H9 (cell line): ENCODE data around the gene TMEFF2. TPM values are rescaled to one million over a fixed set of nuclear protein-coding genes. Genes with fewer than 3 reads are reported as not detected.

Experiments used
- DNase-seq: peaks from one replicate; pipeline ENCODE4 v3.0.0-alpha.2; 2017
- H2AFZ ChIP-seq: one replicate; pipeline ENCODE4 v1.6.1; 2013; ENCODE audit warnings: mild to moderate bottlenecking, low read length, control low read depth, moderate library complexity
- H2AK5ac ChIP-seq: 2 replicates; pipeline ENCODE4 v1.6.1; 2013; ENCODE audit warnings: low read length, control low read depth, mixed read lengths; ENCODE audit not compliant: insufficient read length
- H2BK120ac ChIP-seq: one replicate; pipeline ENCODE4 v1.6.1; 2013; ENCODE audit warnings: low read depth, mild to moderate bottlenecking, low read length, control low read depth, inconsistent platforms; ENCODE audit not compliant: poor library complexity, severe bottlenecking
- H2BK12ac ChIP-seq: 2 replicates; pipeline ENCODE4 v1.6.1; 2013; ENCODE audit warnings: low read length, control low read depth, mixed read lengths, low read depth; ENCODE audit not compliant: insufficient read length
- H2BK15ac ChIP-seq: 2 replicates; pipeline ENCODE4 v1.6.1; 2013; ENCODE audit warnings: low read depth, low read length, control low read depth
- H2BK20ac ChIP-seq: one replicate; pipeline ENCODE4 v1.6.1; 2013; ENCODE audit warnings: low read depth, mild to moderate bottlenecking, low read length, control low read depth, inconsistent platforms; ENCODE audit not compliant: poor library complexity, severe bottlenecking
- H2BK5ac ChIP-seq: 2 replicates; pipeline ENCODE4 v1.6.1; 2013; ENCODE audit warnings: low read length, control low read depth, mixed read lengths; ENCODE audit not compliant: insufficient read length
- H3K14ac ChIP-seq: 2 replicates; pipeline ENCODE4 v1.6.1; 2013; ENCODE audit warnings: low read length, control low read depth; ENCODE audit not compliant: insufficient read depth
- H3K18ac ChIP-seq: 2 replicates; pipeline ENCODE4 v1.6.1; 2013; ENCODE audit warnings: low read depth, mild to moderate bottlenecking, mixed read lengths, low read length, control low read depth; ENCODE audit not compliant: insufficient read length
- H3K23ac ChIP-seq: 2 replicates; pipeline ENCODE4 v1.6.1; 2013; ENCODE audit warnings: low read length, control low read depth, mixed read lengths, low read depth; ENCODE audit not compliant: insufficient read length
- H3K23me2 ChIP-seq: 2 replicates; pipeline ENCODE4 v1.6.1; 2013; ENCODE audit warnings: low read depth, mild to moderate bottlenecking, mixed read lengths, low read length, control low read depth; ENCODE audit not compliant: insufficient read length, poor library complexity, severe bottlenecking
- H3K27ac ChIP-seq: 2 replicates; pipeline ENCODE4 v1.5.1; 2013; ENCODE audit warnings: low read length, control low read depth, mixed read lengths, low read depth; ENCODE audit not compliant: insufficient read length
- H3K27me3 ChIP-seq: 2 replicates; pipeline ENCODE4 v1.6.1; 2013; ENCODE audit warnings: low read length, control low read depth, inconsistent platforms; ENCODE audit not compliant: insufficient read depth
- H3K4ac ChIP-seq: 2 replicates; pipeline ENCODE4 v1.6.1; 2013; ENCODE audit warnings: low read depth, mild to moderate bottlenecking, control low read depth, inconsistent platforms, low read length, moderate library complexity
- H3K4me1 ChIP-seq: 2 replicates; pipeline ENCODE4 v1.6.1; 2013; ENCODE audit warnings: low read length, control low read depth, inconsistent platforms; ENCODE audit not compliant: insufficient read depth
- H3K4me2 ChIP-seq: 2 replicates; pipeline ENCODE4 v1.6.1; 2013; ENCODE audit warnings: low read length, control low read depth, mixed read lengths; ENCODE audit not compliant: insufficient read length, insufficient read depth
- H3K56ac ChIP-seq: 2 replicates; pipeline ENCODE4 v1.6.1; 2013; ENCODE audit warnings: low read depth, mild to moderate bottlenecking, mixed read lengths, low read length, control low read depth; ENCODE audit not compliant: insufficient read length
- H3K79me1 ChIP-seq: 2 replicates; pipeline ENCODE4 v1.6.1; 2013; ENCODE audit warnings: low read depth, mild to moderate bottlenecking, moderate library complexity, low read length, control low read depth, inconsistent platforms; ENCODE audit not compliant: insufficient read depth, poor library complexity, severe bottlenecking
- H3K79me2 ChIP-seq: 2 replicates; pipeline ENCODE4 v1.6.1; 2013; ENCODE audit warnings: low read length, control low read depth, inconsistent platforms; ENCODE audit not compliant: insufficient read depth
- H3K9ac ChIP-seq: 2 replicates; pipeline ENCODE4 v1.6.1; 2013; ENCODE audit warnings: low read length, control low read depth, mixed read lengths; ENCODE audit not compliant: insufficient read length; ENCODE audit errors: extremely low read depth
- H3K9me3 ChIP-seq: one replicate; pipeline ENCODE4 v1.6.1; 2013; ENCODE audit warnings: low read depth, low read length, inconsistent platforms; ENCODE audit not compliant: control insufficient read depth
- H3T11ph ChIP-seq: one replicate; pipeline ENCODE4 v1.6.1; 2013; ENCODE audit warnings: mild to moderate bottlenecking, low read length, control low read depth, inconsistent platforms
- H4K20me1 ChIP-seq: one replicate; pipeline ENCODE4 v1.6.1; 2013; ENCODE audit not compliant: control insufficient read depth, insufficient read length, insufficient read depth
- H4K5ac ChIP-seq: 2 replicates; pipeline ENCODE4 v1.6.1; 2013; ENCODE audit warnings: low read depth, mild to moderate bottlenecking, mixed read lengths, low read length, control low read depth; ENCODE audit not compliant: insufficient read length
- H4K8ac ChIP-seq: replicated peaks from 2 replicates; pipeline ENCODE4 v1.6.1; 2013; ENCODE audit warnings: low read length, control low read depth, mixed read lengths, low read depth; ENCODE audit not compliant: insufficient read length
- H4K91ac ChIP-seq: 2 replicates; pipeline ENCODE4 v1.6.1; 2013; ENCODE audit warnings: low read depth, mild to moderate bottlenecking, moderate library complexity, mixed read lengths, low read length, control low read depth; ENCODE audit not compliant: insufficient read length
- H3K27ac Mint-ChIP-seq, 3 experiments: 2 replicates in 2 of 3; 3 replicates in 1 of 3; pipeline ENCODE4 v1.8.0; 2020 to 2021; ENCODE audit warnings: mixed read lengths in 3 of 3, mild to moderate bottlenecking in 1 of 3, moderate library complexity in 1 of 3
- H3K27me3 Mint-ChIP-seq: 2 replicates; pipeline ENCODE4 v1.8.0; 2021; ENCODE audit warnings: low read depth, mild to moderate bottlenecking, moderate library complexity, mixed read lengths
- H3K36me3 Mint-ChIP-seq, 3 experiments: 2 replicates in 2 of 3; 3 replicates in 1 of 3; pipeline ENCODE4 v1.8.0; 2020 to 2021; ENCODE audit warnings: low read depth in 3 of 3, mixed read lengths in 3 of 3; ENCODE audit not compliant: insufficient read depth in 1 of 3
- H3K4me1 Mint-ChIP-seq, 2 experiments: 2 replicates each; pipeline ENCODE4 v1.8.0; 2020; ENCODE audit warnings: mixed read lengths in 2 of 2
- H3K4me3 Mint-ChIP-seq, 2 experiments: 2 replicates in 1 of 2; 3 replicates in 1 of 2; pipeline ENCODE4 v1.8.0; 2020 to 2021; ENCODE audit warnings: mild to moderate bottlenecking in 2 of 2, mixed read lengths in 2 of 2, moderate library complexity in 1 of 2
- H3K9me3 Mint-ChIP-seq, 2 experiments: 2 replicates in 1 of 2; 3 replicates in 1 of 2; pipeline ENCODE4 v1.8.0; 2020; ENCODE audit warnings: mild to moderate bottlenecking in 2 of 2, mixed read lengths in 2 of 2, moderate library complexity in 1 of 2
- WGBS: extraction: QIAGEN DNeasy Blood & Tissue Kit; methylation state at CpG from one replicate; pipeline ENCODE4 v1.1.7; 2013; ENCODE audit warnings: missing lambda C conversion rate, low lambda C conversion rate, mixed read lengths; ENCODE audit not compliant: insufficient read length; ENCODE audit errors: extremely low coverage; 5-methylcytosine and 5-hydroxymethylcytosine counted together
- total RNA-seq: library from RNA; stranded (reverse); gene quantifications from 2 replicates; pipeline ENCODE4 v1.2.1, GENCODE V29; 2021
- TF ChIP-seq, protein P1 (sequence below): fragments of 200-600 bp; sonication (generic); conservative IDR thresholded peaks from 3 replicates; pipeline ENCODE4 v1.8.0; 2021; ENCODE audit warnings: antibody characterized with exemption, mild to moderate bottlenecking

TMEFF2 gene
- total RNA-seq, 1 experiment from 2014 or later: 0.39 TPM

DNA sequence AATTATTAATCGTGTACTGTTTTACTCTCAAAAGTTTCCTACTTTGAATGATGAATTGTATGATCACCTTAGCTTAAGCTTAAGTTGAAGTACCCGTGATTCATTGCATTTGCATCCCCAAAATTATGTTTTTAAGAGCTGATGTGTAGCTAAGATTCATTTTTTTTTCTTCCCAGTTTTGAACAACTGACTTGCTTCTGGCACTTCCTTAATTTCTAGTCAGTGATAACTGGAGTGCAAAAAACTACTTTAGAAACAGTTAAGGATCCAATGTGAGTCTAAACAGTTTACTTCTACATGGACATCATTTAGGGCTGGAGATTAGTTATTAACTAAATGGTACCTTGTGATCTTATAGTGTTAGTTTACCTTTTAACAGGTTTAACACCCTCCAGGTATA is 223.9 kb downstream of the TMEFF2 start:
- no peak overlapping the region for H4K91ac ChIP-seq
- no peaks in the 10 kb centered on the region for H3K79me2 ChIP-seq
- H3K4me3 Mint-ChIP-seq: no peak overlapping the region
- TF ChIP-seq, protein P1, sequence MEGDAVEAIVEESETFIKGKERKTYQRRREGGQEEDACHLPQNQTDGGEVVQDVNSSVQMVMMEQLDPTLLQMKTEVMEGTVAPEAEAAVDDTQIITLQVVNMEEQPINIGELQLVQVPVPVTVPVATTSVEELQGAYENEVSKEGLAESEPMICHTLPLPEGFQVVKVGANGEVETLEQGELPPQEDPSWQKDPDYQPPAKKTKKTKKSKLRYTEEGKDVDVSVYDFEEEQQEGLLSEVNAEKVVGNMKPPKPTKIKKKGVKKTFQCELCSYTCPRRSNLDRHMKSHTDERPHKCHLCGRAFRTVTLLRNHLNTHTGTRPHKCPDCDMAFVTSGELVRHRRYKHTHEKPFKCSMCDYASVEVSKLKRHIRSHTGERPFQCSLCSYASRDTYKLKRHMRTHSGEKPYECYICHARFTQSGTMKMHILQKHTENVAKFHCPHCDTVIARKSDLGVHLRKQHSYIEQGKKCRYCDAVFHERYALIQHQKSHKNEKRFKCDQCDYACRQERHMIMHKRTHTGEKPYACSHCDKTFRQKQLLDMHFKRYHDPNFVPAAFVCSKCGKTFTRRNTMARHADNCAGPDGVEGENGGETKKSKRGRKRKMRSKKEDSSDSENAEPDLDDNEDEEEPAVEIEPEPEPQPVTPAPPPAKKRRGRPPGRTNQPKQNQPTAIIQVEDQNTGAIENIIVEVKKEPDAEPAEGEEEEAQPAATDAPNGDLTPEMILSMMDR: no peak
- H3K4ac ChIP-seq: no peak overlapping the region
- no peak overlapping the region for H3K18ac ChIP-seq
- no peaks in the 10 kb centered on the region for H3K23me2 ChIP-seq
- H2BK12ac ChIP-seq: no peak overlapping the region
- H3K79me1 ChIP-seq: no peaks in the 10 kb centered on the region
- H3K27ac Mint-ChIP-seq: no peak overlapping the region
- no peak overlapping the region for H2BK15ac ChIP-seq
- H2AK5ac ChIP-seq: no peak overlapping the region
- H3K27ac ChIP-seq: no peak overlapping the region
- DNase-seq: no peak
- H3K9ac ChIP-seq: no peak overlapping the region
- no peak overlapping the region for H3K23ac ChIP-seq
- no peak overlapping the region for H2BK5ac ChIP-seq
- H3T11ph ChIP-seq: no peak overlapping the region
- no peaks in the 10 kb centered on the region for H3K27me3 ChIP-seq
- no peak overlapping the region for H4K8ac ChIP-seq
- no peak overlapping the region for H2BK120ac ChIP-seq
- WGBS: no CpG with 5 or more reads among the region's 2 CpGs
- H3K9me3 ChIP-seq: no peaks in the 10 kb centered on the region
- H3K36me3 Mint-ChIP-seq: peaks cover 0 to 4% (median 0%) of the 10 kb centered on the region in 3 experiments; a peak in 2 of 7 replicates
- H2BK20ac ChIP-seq: no peak overlapping the region
- no peaks in the 10 kb centered on the region for H3K27me3 Mint-ChIP-seq
- H2AFZ ChIP-seq: no peak overlapping the region
- no peak overlapping the region for H3K14ac ChIP-seq
- H4K20me1 ChIP-seq: no peaks in the 10 kb centered on the region
- no peak overlapping the region for H3K4me2 ChIP-seq
- H3K4me1 ChIP-seq: no peaks in the 10 kb centered on the region
- H3K56ac ChIP-seq: no peak overlapping the region
- H4K5ac ChIP-seq: no peak overlapping the region
- H3K9me3 Mint-ChIP-seq: peaks cover 0 to 2% of the 10 kb centered on the region in 2 experiments; a peak in 1 of 5 replicates
- H3K4me1 Mint-ChIP-seq: no peaks in the 10 kb centered on the region
